Cerebellar nuclear complex (tissue), 1 donor: ENCODE results near the gene WFDC2.
"Not testable (repeated sequence)": the region's sequence is repeated elsewhere in the genome, so short reads cannot be mapped to it uniquely, and the experiment has no call there.

Experiments
- DNase-seq, 2 experiments: peaks; one replicate each; lab custom pipeline; 2025; lab: John Stamatoyannopoulos, UW

The WFDC2 gene

DNA sequence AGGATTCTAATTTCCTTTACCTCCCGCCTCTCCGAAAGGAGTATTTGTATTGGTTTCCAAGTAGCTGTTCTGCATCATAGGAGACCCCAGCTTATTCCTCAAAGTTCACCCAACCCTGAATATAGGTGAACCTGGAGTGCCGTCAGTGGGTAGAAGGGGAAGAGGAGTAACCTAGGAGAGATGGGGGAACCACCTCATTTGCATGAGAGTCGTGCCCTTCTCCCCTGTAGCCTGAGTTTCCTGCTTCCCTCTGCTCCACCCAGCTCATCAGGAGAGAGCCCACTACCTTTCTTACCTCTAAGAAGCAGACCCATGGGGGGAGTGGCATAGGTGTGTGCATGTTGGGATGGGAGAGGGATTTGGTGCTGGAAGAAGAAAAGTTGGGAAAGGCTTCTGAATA lies 17.3 kb upstream of the WFDC2 start:
- DNase-seq = no peak

DNA sequence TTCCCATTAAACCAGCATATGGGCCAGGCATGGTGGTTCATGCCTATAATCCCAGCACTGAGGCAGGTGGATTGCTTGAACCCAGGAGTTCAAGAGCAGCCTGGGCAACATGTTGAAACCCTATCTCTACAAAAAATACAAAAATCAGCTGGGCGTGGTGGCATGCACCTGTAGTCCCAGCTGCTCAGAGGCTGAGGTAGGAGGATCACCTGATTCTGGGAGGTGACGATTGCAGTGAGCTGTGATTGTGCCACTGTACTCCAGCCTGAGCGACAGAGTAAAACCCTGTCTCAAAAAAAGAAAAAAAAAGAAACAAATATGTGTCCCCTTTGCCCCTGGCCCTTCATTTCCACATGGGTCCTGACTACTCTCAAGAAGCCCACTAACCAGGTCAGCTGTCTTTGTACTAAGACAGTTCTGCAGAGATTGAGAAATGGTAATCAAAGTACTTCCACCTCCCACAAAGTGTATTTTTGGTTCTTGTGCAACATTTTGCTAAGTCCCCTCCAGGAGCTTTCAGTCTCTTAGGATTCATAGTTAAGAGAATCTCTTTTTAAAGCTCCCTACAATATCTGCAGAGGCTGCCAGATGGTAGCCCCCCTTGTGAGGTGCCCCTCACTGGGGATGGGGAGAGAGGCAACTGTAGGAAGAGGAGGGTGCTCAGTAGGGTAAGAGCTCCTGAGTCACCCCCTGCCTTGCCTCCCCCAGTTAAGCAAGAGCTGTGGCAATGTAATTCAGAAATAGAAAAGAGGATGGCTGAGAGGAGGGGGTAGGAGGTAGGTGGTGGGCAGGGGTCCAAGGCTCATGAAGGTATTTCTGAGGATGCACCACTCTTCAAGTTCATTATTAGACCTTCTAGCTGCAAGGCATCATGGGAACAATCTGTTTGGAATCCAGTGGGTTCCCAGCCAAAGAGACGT lies 16.5 kb upstream of the WFDC2 start:
- no peak for DNase-seq

DNA sequence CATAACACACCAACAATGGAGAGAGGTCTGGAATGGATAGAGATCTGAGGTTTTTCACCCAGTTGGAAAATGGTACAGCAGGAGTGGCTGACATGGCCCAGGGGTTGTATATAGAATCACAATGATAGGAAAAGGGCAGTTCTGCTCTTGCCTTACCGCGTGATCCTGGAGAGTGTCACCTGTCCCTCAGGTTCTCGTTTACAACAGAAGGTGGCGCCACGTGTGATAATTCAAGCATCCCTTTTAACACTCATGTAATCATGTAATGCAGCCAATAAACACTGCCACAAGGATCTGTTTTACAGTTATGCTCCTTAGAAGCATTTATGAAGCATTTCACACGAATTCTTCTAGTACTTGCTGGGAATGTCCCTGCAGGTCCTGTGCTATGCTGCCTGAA lies 12.9 kb upstream of the WFDC2 start:
- no peak for DNase-seq

DNA sequence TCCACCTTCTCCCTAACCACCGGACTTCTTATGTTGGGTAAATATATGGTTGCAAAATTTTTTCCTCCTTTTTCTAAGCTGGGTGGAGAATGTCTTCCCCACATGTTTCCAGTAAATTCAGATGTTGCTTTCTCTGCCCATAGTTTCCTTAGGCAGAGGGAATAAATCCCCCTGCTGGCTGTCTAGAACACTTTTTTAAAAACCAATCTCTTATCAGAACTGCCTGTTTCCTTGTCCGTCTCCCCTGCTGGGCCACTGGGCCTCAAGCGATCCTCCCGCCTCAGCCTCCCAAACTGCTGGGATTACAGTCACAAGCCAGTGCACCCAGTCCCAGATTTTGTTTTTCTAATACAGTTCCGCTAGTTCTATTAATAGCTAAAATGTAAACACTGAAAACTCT lies 9.9 kb upstream of the WFDC2 start:
- DNase-seq = no peak

DNA sequence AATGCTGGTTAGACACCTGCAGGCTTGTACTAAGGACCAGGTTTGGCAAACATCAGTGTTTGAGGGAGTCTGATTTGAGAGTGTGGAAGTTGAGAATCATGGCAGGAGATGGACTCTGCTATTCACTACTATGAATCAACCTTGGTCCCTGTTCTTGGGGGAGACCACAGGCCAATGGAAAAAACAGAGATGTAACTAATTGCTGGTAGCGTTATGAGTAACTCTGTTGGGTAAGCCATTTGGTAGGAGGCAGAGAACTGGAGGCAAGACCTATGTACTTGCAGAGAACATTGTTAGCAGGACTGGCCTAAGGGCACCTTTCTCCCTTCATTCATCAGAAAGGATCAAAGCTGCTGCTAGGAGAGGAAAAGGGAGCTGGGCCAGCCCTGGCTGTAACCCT lies 8.3 kb upstream of the WFDC2 start:
- no peak for DNase-seq

DNA sequence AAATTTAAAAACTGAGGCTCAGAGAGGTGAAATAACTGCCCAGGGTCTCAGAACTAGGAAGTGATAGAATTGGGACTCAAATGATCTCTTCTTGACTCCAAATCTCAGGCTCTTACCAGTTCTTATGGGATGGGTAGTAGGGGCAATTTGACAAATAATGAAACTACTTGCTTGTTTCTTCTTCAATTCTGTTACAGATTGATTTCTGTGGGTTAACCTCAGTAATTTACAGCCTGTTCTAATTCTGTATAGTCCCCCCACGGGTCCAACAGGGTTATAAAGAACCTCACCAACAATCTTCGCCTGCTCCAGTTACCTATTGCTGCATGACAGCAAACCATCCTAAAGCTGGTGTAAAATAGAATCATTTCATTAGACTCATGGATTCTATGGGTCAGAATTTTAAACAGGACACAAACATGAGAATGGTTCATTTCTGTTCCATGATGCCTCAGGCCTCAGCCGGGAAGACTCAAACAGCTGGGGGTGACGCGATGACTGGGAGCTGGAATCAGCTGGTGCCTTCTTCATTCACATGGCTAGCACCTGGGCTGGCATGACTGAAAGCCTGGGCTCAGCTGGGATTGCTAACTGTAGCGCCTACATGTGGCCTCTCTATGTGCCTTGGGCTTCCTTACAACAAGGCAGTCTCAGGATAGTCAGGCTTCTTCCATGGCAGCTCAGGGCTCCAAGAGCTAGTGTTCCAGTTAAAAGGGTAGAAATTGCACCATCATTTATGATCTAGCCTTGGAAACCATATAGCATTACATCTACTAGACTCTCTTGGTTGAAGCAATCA lies 6.6 kb upstream of the WFDC2 start:
- DNase-seq = no peak

DNA sequence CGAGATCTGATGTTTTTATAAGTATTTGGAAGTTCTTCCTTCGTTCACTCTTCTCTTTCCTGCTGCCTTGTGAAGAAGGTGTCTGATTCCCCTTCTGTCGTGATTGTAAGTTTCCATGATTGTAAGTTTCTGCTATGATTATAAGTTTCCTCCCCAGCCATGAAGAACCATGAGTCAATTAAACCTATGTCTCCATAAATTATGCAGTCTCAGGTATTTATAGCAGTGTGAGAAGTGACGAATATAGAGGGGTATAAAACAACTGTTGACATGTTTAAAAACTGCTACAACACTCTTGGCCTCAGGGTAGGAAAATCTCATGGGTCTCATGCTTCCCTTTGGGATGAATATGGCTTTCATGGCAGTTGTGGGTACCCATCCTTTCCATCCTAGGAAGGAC lies 5.8 kb upstream of the WFDC2 start:
- no peak for DNase-seq

DNA sequence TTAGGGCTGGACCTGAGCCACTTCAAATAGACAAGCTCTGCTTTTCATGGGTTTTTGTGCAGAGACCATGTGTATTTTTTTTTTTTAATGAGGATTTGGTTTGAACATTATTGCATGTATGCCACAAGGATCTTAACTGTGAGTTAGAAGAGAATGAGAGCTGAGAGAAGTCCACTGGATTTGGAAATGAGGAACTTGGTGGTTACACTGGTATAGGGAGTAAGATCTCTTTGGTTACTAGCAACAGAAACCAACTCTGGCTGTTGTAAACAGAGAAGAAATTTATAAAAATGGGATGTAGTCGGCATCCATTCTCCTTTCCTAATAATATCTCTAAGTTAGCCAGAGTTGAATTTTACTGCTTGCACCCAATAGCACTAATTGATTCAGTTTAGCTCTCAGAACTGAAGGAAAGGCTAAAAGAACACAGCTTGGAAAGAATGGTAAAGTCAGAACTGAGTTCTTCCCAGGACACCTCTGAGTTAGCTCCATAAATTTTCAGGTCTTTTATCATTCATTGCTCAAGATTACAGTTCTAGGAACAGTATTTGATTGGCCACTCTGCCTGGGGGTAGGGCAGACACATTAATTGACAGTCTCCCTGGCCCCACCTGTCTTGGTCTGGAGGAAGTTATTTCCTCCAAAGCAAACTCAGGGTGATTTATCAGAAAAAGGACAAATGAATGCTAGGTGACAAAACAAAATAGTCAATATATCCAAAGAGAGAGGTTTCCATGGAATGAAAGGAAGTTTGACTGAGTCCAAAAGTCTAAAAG lies 3.9 kb upstream of the WFDC2 start:
- no peak for DNase-seq

DNA sequence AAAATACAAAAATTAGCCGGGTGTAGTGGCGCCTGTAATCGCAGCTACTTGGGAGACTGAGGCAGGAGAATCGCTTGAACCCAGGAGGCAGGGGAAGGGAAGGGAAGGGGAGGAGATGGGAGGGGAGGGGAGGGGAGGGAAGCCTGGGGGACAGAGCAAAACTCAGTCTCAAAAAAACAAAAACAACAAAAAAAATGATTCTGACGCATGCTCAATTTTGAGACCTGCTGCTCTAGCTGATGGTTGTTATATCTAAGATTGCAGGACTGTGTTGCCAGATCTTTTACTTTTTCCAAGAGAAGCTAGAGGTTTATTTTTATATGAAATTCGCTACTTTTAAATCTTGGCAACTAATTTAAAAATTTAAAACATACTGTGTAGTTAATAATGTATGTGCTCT lies 2.4 kb upstream of the WFDC2 start:
- no peak for DNase-seq

DNA sequence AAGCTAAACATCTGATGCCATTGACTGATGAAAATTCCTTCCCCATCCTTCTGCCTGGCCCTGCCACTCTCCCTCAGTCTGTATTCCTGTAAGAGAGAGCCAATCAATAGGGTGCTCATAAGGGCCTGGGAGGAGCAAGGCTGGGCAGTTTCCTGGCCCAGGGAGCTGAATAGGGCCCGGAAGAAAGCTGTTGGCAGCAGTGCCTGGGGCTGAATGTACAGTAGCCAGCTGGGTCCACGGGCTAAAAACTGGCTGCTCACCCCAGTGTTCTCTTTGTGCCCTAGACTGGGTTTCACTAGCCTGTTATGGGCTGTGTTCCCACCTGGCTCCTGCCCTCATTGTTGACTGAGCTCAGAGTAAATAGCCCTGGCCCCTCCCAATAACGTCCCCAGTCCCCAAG lies 1.7 kb upstream of the WFDC2 start:
- no peak for DNase-seq

DNA sequence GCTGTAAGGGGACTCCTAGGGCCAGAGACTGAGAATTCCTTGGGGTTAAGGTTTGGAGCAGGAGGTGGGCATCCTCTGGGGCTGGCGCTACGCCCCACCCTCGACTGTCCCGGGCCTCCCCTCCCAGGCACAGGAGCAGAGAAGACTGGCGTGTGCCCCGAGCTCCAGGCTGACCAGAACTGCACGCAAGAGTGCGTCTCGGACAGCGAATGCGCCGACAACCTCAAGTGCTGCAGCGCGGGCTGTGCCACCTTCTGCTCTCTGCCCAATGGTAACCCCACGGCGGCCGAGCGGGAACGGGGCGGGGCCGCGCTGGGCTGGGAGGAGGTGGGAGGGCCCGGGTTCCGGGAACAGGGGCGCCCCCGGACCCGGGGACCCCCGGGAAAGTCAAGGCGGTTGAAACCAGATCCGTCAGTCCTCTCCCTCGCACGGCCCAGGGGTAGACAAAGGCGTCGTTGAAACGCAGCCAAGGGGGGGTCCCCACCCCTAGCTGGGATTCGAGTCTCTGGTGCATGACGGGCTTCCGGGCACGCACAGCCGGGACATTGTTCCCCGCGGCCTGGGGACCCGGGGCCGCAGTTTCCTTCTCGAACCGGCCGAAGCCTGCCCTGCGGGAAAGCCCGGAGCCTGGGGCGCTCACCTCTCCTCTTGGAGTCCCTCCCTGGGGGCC lies 844 bp downstream of the WFDC2 start:
- no peak for DNase-seq

DNA sequence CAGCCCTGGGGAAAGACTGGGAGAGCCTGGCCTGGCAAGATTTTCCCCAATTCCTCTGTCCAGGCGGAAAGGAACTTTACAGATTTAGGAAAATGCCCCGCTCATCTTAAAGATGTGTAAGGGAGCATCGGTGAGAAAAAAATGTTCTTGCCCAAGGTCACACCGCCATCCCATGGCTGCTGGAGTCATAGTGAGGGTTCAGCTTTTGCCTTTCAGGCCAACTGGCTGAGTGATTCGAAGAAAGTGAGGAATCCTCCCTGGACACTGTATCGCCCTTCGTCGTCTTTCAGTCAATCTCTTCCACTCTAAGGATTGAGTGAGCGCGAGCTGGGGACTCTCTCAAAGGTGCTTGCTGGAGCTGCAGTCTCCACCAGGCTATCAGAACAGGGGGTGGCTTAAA lies 1.4 kb downstream of the WFDC2 start:
- no peak for DNase-seq

DNA sequence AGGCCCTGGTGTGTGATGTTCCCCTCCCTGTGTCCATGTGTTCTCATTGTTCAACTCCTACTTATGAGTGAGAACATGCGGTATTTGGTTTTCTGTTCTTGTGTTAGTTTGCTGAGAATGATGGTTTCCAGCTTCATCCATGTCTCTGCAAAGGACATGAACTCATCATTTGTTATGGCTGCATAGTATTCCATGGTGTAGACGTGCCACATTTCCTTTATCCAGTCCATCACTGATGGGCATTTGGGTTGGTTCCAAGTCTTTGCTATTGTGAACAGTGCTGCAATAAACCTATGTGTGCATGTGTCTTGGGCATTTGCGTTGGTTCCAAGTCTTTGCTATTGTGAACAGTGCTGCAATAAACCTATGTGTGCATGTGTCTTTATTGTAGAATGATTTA lies 2.7 kb downstream of the WFDC2 start:
- not testable (repeated sequence) for DNase-seq

DNA sequence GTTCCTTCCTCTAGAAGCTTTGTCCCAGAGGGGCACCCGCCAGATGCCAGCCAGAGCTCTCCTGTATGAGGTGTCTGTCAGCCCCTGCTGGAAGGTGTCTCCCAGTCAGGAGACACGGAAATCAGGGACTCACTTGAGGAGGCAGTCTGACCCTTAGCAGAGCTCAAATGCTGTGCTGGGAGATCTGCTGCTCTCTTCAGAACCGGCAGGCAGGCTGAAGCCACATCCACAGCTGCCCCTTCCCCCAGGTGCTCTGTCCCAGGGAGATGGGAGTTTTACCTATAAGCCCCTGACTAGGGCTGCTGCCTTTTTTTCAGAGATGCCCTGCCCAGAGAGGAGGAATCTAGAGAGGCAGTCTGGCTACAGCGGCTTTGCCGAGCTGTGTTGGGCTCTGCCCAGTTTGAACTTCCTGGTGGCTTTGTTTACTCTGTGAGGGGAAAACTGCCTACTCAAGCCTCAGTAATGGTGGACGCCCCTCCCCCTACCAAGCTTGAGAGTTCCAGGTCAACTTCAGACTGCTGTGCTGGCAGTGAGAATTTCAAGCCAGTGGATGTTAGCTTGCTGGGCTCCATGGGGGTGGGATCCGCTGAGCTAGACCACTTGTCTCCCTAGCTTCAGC lies 8.1 kb downstream of the WFDC2 start:
- not testable (repeated sequence) for DNase-seq

DNA sequence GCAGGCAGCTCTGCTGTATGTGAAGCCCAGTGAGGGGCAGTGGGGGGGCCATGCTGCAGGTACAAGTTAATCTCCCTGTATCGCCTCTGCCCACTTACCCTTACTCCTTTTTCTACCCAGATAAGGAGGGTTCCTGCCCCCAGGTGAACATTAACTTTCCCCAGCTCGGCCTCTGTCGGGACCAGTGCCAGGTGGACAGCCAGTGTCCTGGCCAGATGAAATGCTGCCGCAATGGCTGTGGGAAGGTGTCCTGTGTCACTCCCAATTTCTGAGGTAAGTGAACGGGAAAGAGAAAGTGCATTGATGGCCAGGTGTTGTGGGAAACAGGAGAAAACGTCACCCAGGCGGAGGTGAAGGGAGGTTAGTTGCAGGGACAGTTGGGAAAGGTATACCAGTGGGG lies 10.3 kb downstream of the WFDC2 start:
- DNase-seq = no peak

DNA sequence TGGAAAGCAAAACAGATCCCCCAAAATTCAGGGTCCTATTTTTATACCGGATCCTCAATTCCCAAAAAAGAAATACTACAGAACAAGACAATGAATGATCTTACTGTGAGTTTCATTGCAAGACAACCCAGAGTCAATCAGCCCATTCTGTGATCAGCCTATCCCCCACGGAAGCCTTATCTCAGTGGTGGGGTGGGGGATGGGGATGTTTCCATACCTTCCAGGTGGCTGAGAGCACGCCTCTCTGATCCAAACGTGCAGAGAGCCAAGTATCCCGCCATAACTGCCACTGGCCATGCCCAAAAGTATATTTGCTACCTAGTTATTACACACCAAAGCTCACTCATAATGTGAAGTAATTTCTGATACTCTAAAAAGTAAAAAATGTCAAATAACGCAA lies 15.1 kb downstream of the WFDC2 start:
- DNase-seq = no peak

DNA sequence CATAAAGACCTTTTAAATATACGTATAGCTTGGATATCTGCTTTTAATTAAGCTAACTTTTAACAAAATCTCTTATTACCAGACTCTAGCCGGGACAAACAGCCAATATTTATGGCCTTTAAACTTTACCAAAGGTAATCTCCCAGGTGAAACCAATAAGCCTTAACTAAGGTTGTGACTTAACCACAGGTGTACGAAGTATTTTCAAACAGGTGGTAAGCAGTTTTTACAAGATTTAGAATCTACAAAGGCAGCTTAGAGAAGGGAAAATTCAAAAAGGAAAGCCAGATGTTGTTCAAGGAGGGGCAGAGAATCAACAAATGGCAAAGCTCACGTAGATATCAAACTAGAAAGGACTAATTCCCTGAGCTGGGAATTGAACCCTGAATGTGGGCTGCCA lies 15.8 kb downstream of the WFDC2 start:
- no peak for DNase-seq

DNA sequence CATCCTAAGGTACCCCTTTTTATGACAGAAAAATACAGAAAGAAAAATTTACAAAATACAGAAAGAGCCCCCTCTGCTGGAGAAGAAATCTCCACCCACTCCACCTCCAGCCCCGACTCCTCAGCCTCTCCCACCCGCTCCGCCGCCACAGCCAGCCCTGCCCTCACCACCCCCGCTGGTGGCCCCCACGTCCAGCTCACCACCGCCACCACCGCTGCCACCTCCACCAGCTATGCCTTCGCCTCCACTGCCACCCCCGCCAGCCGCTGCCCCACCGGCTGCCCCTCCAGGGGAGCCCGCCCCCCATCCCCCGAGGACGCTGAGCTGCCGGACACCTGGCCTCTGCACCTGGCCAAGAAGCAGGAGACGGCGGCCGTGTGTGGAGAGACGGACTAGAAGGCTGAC lies 17.7 kb downstream of the WFDC2 start:
- no peak for DNase-seq

DNA sequence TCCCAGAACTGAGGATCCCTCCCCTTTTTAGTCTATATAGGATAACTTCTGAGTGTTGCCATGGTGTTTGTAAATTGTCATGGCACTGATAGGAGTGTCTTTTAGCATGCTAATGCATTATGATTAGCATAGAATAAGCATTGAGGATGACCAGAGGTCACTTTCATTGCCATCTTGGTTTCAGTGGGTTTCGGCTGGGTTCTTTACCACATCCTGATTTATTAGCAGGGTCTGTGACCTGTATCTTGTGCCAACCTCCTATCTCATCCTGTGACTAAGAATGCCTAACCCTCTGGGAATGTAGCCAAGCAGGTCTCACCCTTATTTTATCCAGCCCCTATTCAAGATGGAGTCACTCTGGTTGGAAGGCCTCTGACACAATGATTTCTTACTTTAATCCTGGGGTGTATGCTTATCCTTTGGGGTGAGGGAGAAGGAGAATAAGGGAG lies 19.6 kb downstream of the WFDC2 start:
- DNase-seq = no peak

DNA sequence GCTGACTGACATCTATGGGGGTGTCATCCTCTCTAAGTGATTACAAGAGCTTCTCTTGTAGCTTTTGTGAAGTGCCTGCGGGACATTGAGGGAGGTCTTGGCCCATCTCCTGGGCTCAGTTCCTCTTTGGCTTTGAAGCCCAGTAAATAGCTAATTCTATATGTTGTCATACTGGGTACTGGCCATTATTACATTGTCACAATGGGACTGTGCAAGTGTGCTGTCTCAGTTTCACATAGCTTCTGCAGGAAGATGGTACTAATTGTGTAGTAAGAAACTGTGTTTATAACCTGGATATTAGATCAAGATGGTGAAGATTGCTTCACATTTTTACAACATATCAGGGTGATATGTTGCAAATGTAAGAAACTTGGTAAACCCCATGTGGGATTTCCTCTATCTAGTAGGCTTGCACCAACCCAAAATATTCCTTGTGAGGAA lies 26.0 kb downstream of the WFDC2 start:
- DNase-seq = no peak

DNA sequence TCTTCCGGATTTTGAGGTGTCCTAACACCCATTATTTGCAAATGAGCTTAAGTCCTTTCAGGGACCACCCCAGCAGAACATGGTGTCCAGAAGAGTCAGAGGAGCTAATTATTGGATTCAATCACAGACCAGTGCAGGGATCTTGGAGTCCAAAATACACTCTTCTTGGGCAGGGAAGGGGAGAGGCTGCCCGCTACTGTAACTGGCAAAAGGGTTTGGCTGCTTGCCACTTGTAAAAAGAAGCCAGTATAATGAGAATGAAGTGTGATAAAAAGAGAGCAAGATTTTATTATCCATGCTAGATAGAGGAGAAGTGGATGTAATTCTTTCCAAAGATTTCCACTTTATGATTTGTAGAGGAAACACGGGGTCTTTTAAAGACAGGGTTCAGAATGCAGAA lies 26.6 kb downstream of the WFDC2 start:
- no peak for DNase-seq
